Astrocyte of the cerebellum (primary cell): Measurements from ENCODE around the gene ZNRF2.

ENCODE experiments used
- DNase-seq: peaks from one replicate; pipeline ENCODE4 v3.0.0-alpha.2; 2011; ENCODE audit warnings: low read depth
- H3K4me3 ChIP-seq: 2 replicates; pipeline ENCODE4 v1.5.1; 2011; ENCODE audit warnings: mild to moderate bottlenecking, low read depth, low read length, moderate library complexity
- in situ Hi-C: cut with HindIII; loops from 2 replicates; pipeline ENCODE4 v1.10.0; 2017; ENCODE audit warnings: low sequenced_read_pairs
- TF ChIP-seq, protein P1 (sequence below): IDR thresholded peaks from 2 replicates; pipeline ENCODE4 v1.5.1; 2012; ENCODE audit warnings: low read length, low read depth, moderate library complexity, mild to moderate bottlenecking; ENCODE audit errors: missing control alignments

ZNRF2 gene

GRCh38 chr7:30245913-30246312, 38.5 kb upstream of the ZNRF2 start:
- in situ Hi-C loops = no loop called here
- DNase-seq = no peak
- TF ChIP-seq, protein P1, sequence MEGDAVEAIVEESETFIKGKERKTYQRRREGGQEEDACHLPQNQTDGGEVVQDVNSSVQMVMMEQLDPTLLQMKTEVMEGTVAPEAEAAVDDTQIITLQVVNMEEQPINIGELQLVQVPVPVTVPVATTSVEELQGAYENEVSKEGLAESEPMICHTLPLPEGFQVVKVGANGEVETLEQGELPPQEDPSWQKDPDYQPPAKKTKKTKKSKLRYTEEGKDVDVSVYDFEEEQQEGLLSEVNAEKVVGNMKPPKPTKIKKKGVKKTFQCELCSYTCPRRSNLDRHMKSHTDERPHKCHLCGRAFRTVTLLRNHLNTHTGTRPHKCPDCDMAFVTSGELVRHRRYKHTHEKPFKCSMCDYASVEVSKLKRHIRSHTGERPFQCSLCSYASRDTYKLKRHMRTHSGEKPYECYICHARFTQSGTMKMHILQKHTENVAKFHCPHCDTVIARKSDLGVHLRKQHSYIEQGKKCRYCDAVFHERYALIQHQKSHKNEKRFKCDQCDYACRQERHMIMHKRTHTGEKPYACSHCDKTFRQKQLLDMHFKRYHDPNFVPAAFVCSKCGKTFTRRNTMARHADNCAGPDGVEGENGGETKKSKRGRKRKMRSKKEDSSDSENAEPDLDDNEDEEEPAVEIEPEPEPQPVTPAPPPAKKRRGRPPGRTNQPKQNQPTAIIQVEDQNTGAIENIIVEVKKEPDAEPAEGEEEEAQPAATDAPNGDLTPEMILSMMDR = no peak
- no peak overlapping the region for H3K4me3 ChIP-seq

DNA sequence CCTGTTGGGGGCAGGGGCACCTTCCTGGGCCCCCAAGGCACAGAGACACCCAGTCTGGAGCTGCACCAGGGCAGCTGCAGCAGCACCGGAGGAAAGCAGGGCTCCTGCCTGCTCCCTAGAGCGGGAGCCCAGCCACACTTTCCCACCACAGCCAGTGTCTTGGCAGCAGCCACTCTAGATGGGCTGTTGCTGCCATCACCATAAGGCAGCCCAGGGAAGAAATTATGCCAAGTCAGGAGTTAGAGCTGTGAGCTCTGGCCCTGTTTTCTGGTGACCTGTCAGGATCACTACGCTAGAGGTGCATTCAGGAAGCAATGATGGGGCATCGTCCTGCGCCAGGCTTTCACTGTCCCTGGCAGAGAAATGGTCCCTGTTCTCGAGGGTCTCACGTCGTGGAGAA, 38.0 kb upstream of the ZNRF2 start:
- no peak for DNase-seq
- in situ Hi-C loops = no loop called here
- TF ChIP-seq, protein P1 = no peak
- H3K4me3 ChIP-seq = no peak overlapping the region

- DNase-seq = no peak
- H3K4me3 ChIP-seq = no peak overlapping the region
- in situ Hi-C loops = no loop called here
- TF ChIP-seq, protein P1 = no peak
Observed at GRCh38 chr7:30247541-30248401, 36.6 kb upstream of the ZNRF2 start.

GRCh38 chr7:30249316-30249715, 35.1 kb upstream of the ZNRF2 start:
- no peak overlapping the region for H3K4me3 ChIP-seq
- TF ChIP-seq, protein P1 = no peak
- in situ Hi-C loops = no loop called here
- no peak for DNase-seq

- in situ Hi-C loops = no loop called here
- no peak overlapping the region for H3K4me3 ChIP-seq
- DNase-seq = no peak
- TF ChIP-seq, protein P1 = no peak
Observed at GRCh38 chr7:30249986-30250774, 34.2 kb upstream of the ZNRF2 start.

DNA sequence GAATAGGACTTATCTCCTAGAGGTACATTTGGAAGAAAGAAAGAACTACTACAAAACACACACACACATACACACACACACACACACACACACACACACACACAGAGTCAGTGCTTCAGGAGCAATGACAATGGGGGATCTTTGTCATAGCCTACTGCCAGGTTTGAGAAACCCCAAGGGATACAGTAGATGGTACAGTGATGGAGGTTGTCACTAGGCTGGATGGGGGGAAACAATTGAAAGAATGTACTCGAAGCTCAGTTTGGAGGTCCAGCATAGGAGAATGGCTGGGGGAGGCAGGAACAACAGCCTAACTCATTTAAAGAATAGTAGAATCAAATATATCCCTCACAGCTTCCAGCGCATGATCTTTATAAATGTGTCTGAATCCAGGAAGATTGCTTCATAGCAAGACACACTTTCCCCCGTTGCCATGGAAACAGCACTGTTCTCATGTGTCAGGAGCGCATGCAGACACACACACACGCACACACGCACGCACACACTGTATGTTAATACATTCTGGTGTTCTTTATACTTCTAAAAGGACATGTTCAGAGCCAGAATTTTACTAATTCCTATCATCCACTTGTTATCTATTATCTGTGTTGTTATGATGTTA, 32.6 kb upstream of the ZNRF2 start:
- no peak overlapping the region for H3K4me3 ChIP-seq
- in situ Hi-C loops = no loop called here
- DNase-seq = no peak
- TF ChIP-seq, protein P1 = no peak
